Measurements from ENCODE around the gene ATP6V0C. TPM values are rescaled to one million over a fixed set of nuclear protein-coding genes. Genes with fewer than 3 reads are reported as not detected.
A peak's percentile ranks its signal among the peaks of the same experiment; 100 is the strongest.

Gene ATP6V0C
- total and polyA plus RNA-seq, 4 donors: 39.0 to 410 (median 250) TPM

GRCh38 chr16:2485811-2486507 is 27.8 kb upstream of the ATP6V0C start:
- Histone ChIP-seq H3K9me3 (ENCODE audit: control insufficient read depth in 4 of 4, insufficient read depth in 3 of 4, low read length in 3 of 4) (no peaks in the 10 kb centered on the region), H3K4me3 (no peak overlapping the region), H3K36me3 (ENCODE audit: control insufficient read depth in 4 of 4, insufficient read depth in 4 of 4, low read length in 4 of 4) (peaks cover 0 to 4% (median 0%) of the 10 kb centered on the region in 4 donors), H3K4me1 (ENCODE audit: control insufficient read depth in 5 of 5, insufficient read depth in 5 of 5, low read length in 5 of 5) (peaks cover 0 to 57% (median 9%) of the 10 kb centered on the region in 5 donors), H3K27me3 (ENCODE audit: control insufficient read depth in 3 of 3, insufficient read depth in 3 of 3, low read length in 2 of 3) (no peaks in the 10 kb centered on the region), H3K27ac (ENCODE audit: low read depth in 1 of 2, low read length in 1 of 2) (peak overlapping the region in 1 of 2 donors; percentile 18), H3K9ac (ENCODE audit: insufficient read depth in 1 of 2, low read length in 2 of 2) (no peak overlapping the region)
- DNase-seq: no peak
- 62 to 67% methylated on average over 33 of the region's 33 CpGs for WGBS, 2 donors
- ATAC-seq (ENCODE audit: insufficient read depth, low FRiP score): no peak
- no peak for TF ChIP-seq CTCF (IDR thresholded peaks at IDR 0.05; ENCODE audit: control extremely low read depth, extremely low read depth)

- H3K4me3 ChIP-seq: no peak overlapping the region
- ATAC-seq (ENCODE audit: insufficient read depth, low FRiP score) (peak; percentile 38), DNase-seq (peak in 2 of 3 donors; percentile 48 to 59)
- H3K9me3 ChIP-seq (ENCODE audit: control insufficient read depth in 4 of 4, insufficient read depth in 3 of 4, low read length in 3 of 4): no peaks in the 10 kb centered on the region
- H3K36me3 ChIP-seq (ENCODE audit: control insufficient read depth in 4 of 4, insufficient read depth in 4 of 4, low read length in 4 of 4): peaks cover 0 to 4% (median 0%) of the 10 kb centered on the region in 4 donors
- H3K9ac ChIP-seq (ENCODE audit: insufficient read depth in 1 of 2, low read length in 2 of 2): no peak overlapping the region
- no peaks in the 10 kb centered on the region for H3K27me3 ChIP-seq (ENCODE audit: control insufficient read depth in 3 of 3, insufficient read depth in 3 of 3, low read length in 2 of 3)
- H3K27ac ChIP-seq (ENCODE audit: low read depth in 1 of 2, low read length in 1 of 2): peak overlapping the region in 1 of 2 donors; percentile 18
- TF ChIP-seq CTCF (IDR thresholded peaks at IDR 0.05; ENCODE audit: control extremely low read depth, extremely low read depth): peak; percentile 28
- WGBS, 2 donors: 45 to 58% methylated on average over 29 of the region's 29 CpGs
- H3K4me1 ChIP-seq (ENCODE audit: control insufficient read depth in 5 of 5, insufficient read depth in 5 of 5, low read length in 5 of 5): peaks cover 0 to 53% (median 9%) of the 10 kb centered on the region in 5 donors
Observed at GRCh38 chr16:2486645-2487516, 26.9 kb upstream of the ATP6V0C start.

GRCh38 chr16:2487517-2487842 is 26.3 kb upstream of the ATP6V0C start:
- Histone ChIP-seq H3K4me3 (no peak overlapping the region), H3K9me3 (ENCODE audit: control insufficient read depth in 4 of 4, insufficient read depth in 3 of 4, low read length in 3 of 4) (no peaks in the 10 kb centered on the region), H3K4me1 (ENCODE audit: control insufficient read depth in 5 of 5, insufficient read depth in 5 of 5, low read length in 5 of 5) (peaks cover 0 to 47% (median 9%) of the 10 kb centered on the region in 5 donors), H3K27me3 (ENCODE audit: control insufficient read depth in 3 of 3, insufficient read depth in 3 of 3, low read length in 2 of 3) (no peaks in the 10 kb centered on the region), H3K27ac (ENCODE audit: low read depth in 1 of 2, low read length in 1 of 2) (peak overlapping the region in 1 of 2 donors; percentile 15), H3K9ac (ENCODE audit: insufficient read depth in 1 of 2, low read length in 2 of 2) (no peak overlapping the region), H3K36me3 (ENCODE audit: control insufficient read depth in 4 of 4, insufficient read depth in 4 of 4, low read length in 4 of 4) (peaks cover 0 to 4% (median 0%) of the 10 kb centered on the region in 4 donors)
- no peak for ATAC-seq (ENCODE audit: insufficient read depth, low FRiP score)
- TF ChIP-seq CTCF (IDR thresholded peaks at IDR 0.05; ENCODE audit: control extremely low read depth, extremely low read depth): no peak
- 46 to 63% methylated on average over 8 of the region's 8 CpGs for WGBS, 2 donors
- DNase-seq: no peak
